H9 (cell line): ENCODE measurements around the gene PID1. TPM values are rescaled to one million over a fixed set of nuclear protein-coding genes. Genes with fewer than 3 reads are reported as not detected.

Source experiments
- DNase-seq: peaks from one replicate; pipeline ENCODE4 v3.0.0-alpha.2; 2017
- H2AFZ ChIP-seq: one replicate; pipeline ENCODE4 v1.6.1; 2013; ENCODE audit warnings: mild to moderate bottlenecking, low read length, control low read depth, moderate library complexity
- H2AK5ac ChIP-seq: 2 replicates; pipeline ENCODE4 v1.6.1; 2013; ENCODE audit warnings: low read length, control low read depth, mixed read lengths; ENCODE audit not compliant: insufficient read length
- H2BK120ac ChIP-seq: one replicate; pipeline ENCODE4 v1.6.1; 2013; ENCODE audit warnings: low read depth, mild to moderate bottlenecking, low read length, control low read depth, inconsistent platforms; ENCODE audit not compliant: poor library complexity, severe bottlenecking
- H2BK12ac ChIP-seq: 2 replicates; pipeline ENCODE4 v1.6.1; 2013; ENCODE audit warnings: low read length, control low read depth, mixed read lengths, low read depth; ENCODE audit not compliant: insufficient read length
- H2BK15ac ChIP-seq: 2 replicates; pipeline ENCODE4 v1.6.1; 2013; ENCODE audit warnings: low read depth, low read length, control low read depth
- H2BK20ac ChIP-seq: one replicate; pipeline ENCODE4 v1.6.1; 2013; ENCODE audit warnings: low read depth, mild to moderate bottlenecking, low read length, control low read depth, inconsistent platforms; ENCODE audit not compliant: poor library complexity, severe bottlenecking
- H2BK5ac ChIP-seq: 2 replicates; pipeline ENCODE4 v1.6.1; 2013; ENCODE audit warnings: low read length, control low read depth, mixed read lengths; ENCODE audit not compliant: insufficient read length
- H3K14ac ChIP-seq: 2 replicates; pipeline ENCODE4 v1.6.1; 2013; ENCODE audit warnings: low read length, control low read depth; ENCODE audit not compliant: insufficient read depth
- H3K18ac ChIP-seq: 2 replicates; pipeline ENCODE4 v1.6.1; 2013; ENCODE audit warnings: low read depth, mild to moderate bottlenecking, mixed read lengths, low read length, control low read depth; ENCODE audit not compliant: insufficient read length
- H3K23ac ChIP-seq: 2 replicates; pipeline ENCODE4 v1.6.1; 2013; ENCODE audit warnings: low read length, control low read depth, mixed read lengths, low read depth; ENCODE audit not compliant: insufficient read length
- H3K23me2 ChIP-seq: 2 replicates; pipeline ENCODE4 v1.6.1; 2013; ENCODE audit warnings: low read depth, mild to moderate bottlenecking, mixed read lengths, low read length, control low read depth; ENCODE audit not compliant: insufficient read length, poor library complexity, severe bottlenecking
- H3K27ac ChIP-seq: 2 replicates; pipeline ENCODE4 v1.5.1; 2013; ENCODE audit warnings: low read length, control low read depth, mixed read lengths, low read depth; ENCODE audit not compliant: insufficient read length
- H3K27me3 ChIP-seq: 2 replicates; pipeline ENCODE4 v1.6.1; 2013; ENCODE audit warnings: low read length, control low read depth, inconsistent platforms; ENCODE audit not compliant: insufficient read depth
- H3K4ac ChIP-seq: 2 replicates; pipeline ENCODE4 v1.6.1; 2013; ENCODE audit warnings: low read depth, mild to moderate bottlenecking, control low read depth, inconsistent platforms, low read length, moderate library complexity
- H3K4me1 ChIP-seq: 2 replicates; pipeline ENCODE4 v1.6.1; 2013; ENCODE audit warnings: low read length, control low read depth, inconsistent platforms; ENCODE audit not compliant: insufficient read depth
- H3K4me2 ChIP-seq: 2 replicates; pipeline ENCODE4 v1.6.1; 2013; ENCODE audit warnings: low read length, control low read depth, mixed read lengths; ENCODE audit not compliant: insufficient read length, insufficient read depth
- H3K56ac ChIP-seq: 2 replicates; pipeline ENCODE4 v1.6.1; 2013; ENCODE audit warnings: low read depth, mild to moderate bottlenecking, mixed read lengths, low read length, control low read depth; ENCODE audit not compliant: insufficient read length
- H3K79me1 ChIP-seq: 2 replicates; pipeline ENCODE4 v1.6.1; 2013; ENCODE audit warnings: low read depth, mild to moderate bottlenecking, moderate library complexity, low read length, control low read depth, inconsistent platforms; ENCODE audit not compliant: insufficient read depth, poor library complexity, severe bottlenecking
- H3K79me2 ChIP-seq: 2 replicates; pipeline ENCODE4 v1.6.1; 2013; ENCODE audit warnings: low read length, control low read depth, inconsistent platforms; ENCODE audit not compliant: insufficient read depth
- H3K9ac ChIP-seq: 2 replicates; pipeline ENCODE4 v1.6.1; 2013; ENCODE audit warnings: low read length, control low read depth, mixed read lengths; ENCODE audit not compliant: insufficient read length; ENCODE audit errors: extremely low read depth
- H3K9me3 ChIP-seq: one replicate; pipeline ENCODE4 v1.6.1; 2013; ENCODE audit warnings: low read depth, low read length, inconsistent platforms; ENCODE audit not compliant: control insufficient read depth
- H3T11ph ChIP-seq: one replicate; pipeline ENCODE4 v1.6.1; 2013; ENCODE audit warnings: mild to moderate bottlenecking, low read length, control low read depth, inconsistent platforms
- H4K20me1 ChIP-seq: one replicate; pipeline ENCODE4 v1.6.1; 2013; ENCODE audit not compliant: control insufficient read depth, insufficient read length, insufficient read depth
- H4K5ac ChIP-seq: 2 replicates; pipeline ENCODE4 v1.6.1; 2013; ENCODE audit warnings: low read depth, mild to moderate bottlenecking, mixed read lengths, low read length, control low read depth; ENCODE audit not compliant: insufficient read length
- H4K8ac ChIP-seq: replicated peaks from 2 replicates; pipeline ENCODE4 v1.6.1; 2013; ENCODE audit warnings: low read length, control low read depth, mixed read lengths, low read depth; ENCODE audit not compliant: insufficient read length
- H4K91ac ChIP-seq: 2 replicates; pipeline ENCODE4 v1.6.1; 2013; ENCODE audit warnings: low read depth, mild to moderate bottlenecking, moderate library complexity, mixed read lengths, low read length, control low read depth; ENCODE audit not compliant: insufficient read length
- H3K27ac Mint-ChIP-seq, 3 experiments: 2 replicates in 2 of 3; 3 replicates in 1 of 3; pipeline ENCODE4 v1.8.0; 2020 to 2021; ENCODE audit warnings: mixed read lengths in 3 of 3, mild to moderate bottlenecking in 1 of 3, moderate library complexity in 1 of 3
- H3K27me3 Mint-ChIP-seq: 2 replicates; pipeline ENCODE4 v1.8.0; 2021; ENCODE audit warnings: low read depth, mild to moderate bottlenecking, moderate library complexity, mixed read lengths
- H3K36me3 Mint-ChIP-seq, 3 experiments: 2 replicates in 2 of 3; 3 replicates in 1 of 3; pipeline ENCODE4 v1.8.0; 2020 to 2021; ENCODE audit warnings: low read depth in 3 of 3, mixed read lengths in 3 of 3; ENCODE audit not compliant: insufficient read depth in 1 of 3
- H3K4me1 Mint-ChIP-seq, 2 experiments: 2 replicates each; pipeline ENCODE4 v1.8.0; 2020; ENCODE audit warnings: mixed read lengths in 2 of 2
- H3K4me3 Mint-ChIP-seq, 2 experiments: 2 replicates in 1 of 2; 3 replicates in 1 of 2; pipeline ENCODE4 v1.8.0; 2020 to 2021; ENCODE audit warnings: mild to moderate bottlenecking in 2 of 2, mixed read lengths in 2 of 2, moderate library complexity in 1 of 2
- H3K9me3 Mint-ChIP-seq, 2 experiments: 2 replicates in 1 of 2; 3 replicates in 1 of 2; pipeline ENCODE4 v1.8.0; 2020; ENCODE audit warnings: mild to moderate bottlenecking in 2 of 2, mixed read lengths in 2 of 2, moderate library complexity in 1 of 2
- WGBS: extraction: QIAGEN DNeasy Blood & Tissue Kit; methylation state at CpG from one replicate; pipeline ENCODE4 v1.1.7; 2013; ENCODE audit warnings: missing lambda C conversion rate, low lambda C conversion rate, mixed read lengths; ENCODE audit not compliant: insufficient read length; ENCODE audit errors: extremely low coverage; 5-methylcytosine and 5-hydroxymethylcytosine counted together
- total RNA-seq: library from RNA; stranded (reverse); gene quantifications from 2 replicates; pipeline ENCODE4 v1.2.1, GENCODE V29; 2021
- TF ChIP-seq, protein P1 (sequence below): fragments of 200-600 bp; sonication (generic); conservative IDR thresholded peaks from 3 replicates; pipeline ENCODE4 v1.8.0; 2021; ENCODE audit warnings: antibody characterized with exemption, mild to moderate bottlenecking

The PID1 gene
- total RNA-seq, 1 experiment from 2014 or later = 1.4 TPM

DNA sequence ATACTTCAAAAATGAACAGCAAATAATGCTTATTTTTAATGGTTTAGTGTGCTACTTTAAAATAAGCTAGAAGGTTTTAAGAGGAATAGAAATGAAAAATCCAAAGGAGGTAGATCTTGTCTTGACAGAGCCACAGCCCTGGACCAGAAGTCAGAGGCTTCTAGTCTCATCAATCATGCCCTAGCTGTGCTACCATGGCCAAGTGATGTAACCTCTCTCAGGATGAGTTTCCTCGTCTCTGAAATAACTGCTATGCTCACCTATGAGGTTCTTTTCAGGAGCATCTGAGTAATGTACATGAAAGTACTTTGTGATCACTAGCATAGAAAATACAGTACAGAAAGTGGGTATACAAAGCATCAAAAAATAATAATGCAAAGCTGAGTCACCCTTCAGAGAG, 248.4 kb downstream of the PID1 start:
- Histone ChIP-seq H2AK5ac (no peak overlapping the region), H3K79me1 (no peaks in the 10 kb centered on the region), H2BK20ac (no peak overlapping the region), H4K91ac (no peak overlapping the region), H3K56ac (no peak overlapping the region), H3K9me3 (no peaks in the 10 kb centered on the region), H3K14ac (no peak overlapping the region), H4K8ac (no peak overlapping the region), H2BK120ac (no peak overlapping the region), H3K23me2 (no peaks in the 10 kb centered on the region), H3K27ac (no peak overlapping the region), H3K9ac (no peak overlapping the region), H3K79me2 (no peaks in the 10 kb centered on the region), H3K18ac (no peak overlapping the region), H2BK12ac (no peak overlapping the region), H4K5ac (no peak overlapping the region), H3K27me3 (no peaks in the 10 kb centered on the region), H2BK5ac (no peak overlapping the region), H3K4me2 (no peak overlapping the region), H3K4me1 (no peaks in the 10 kb centered on the region), H3K4ac (no peak overlapping the region), H4K20me1 (no peaks in the 10 kb centered on the region), H2BK15ac (no peak overlapping the region), H3K23ac (no peak overlapping the region), H3T11ph (no peak overlapping the region), H2AFZ (no peak overlapping the region)
- WGBS = no CpG with 5 or more reads among the region's 1 CpG
- Mint-ChIP-seq H3K27me3 (no peaks in the 10 kb centered on the region), H3K9me3 (no peaks in the 10 kb centered on the region), H3K36me3 (no peaks in the 10 kb centered on the region), H3K4me1 (no peaks in the 10 kb centered on the region), H3K27ac (no peak overlapping the region), H3K4me3 (no peak overlapping the region)
- TF ChIP-seq, protein P1, sequence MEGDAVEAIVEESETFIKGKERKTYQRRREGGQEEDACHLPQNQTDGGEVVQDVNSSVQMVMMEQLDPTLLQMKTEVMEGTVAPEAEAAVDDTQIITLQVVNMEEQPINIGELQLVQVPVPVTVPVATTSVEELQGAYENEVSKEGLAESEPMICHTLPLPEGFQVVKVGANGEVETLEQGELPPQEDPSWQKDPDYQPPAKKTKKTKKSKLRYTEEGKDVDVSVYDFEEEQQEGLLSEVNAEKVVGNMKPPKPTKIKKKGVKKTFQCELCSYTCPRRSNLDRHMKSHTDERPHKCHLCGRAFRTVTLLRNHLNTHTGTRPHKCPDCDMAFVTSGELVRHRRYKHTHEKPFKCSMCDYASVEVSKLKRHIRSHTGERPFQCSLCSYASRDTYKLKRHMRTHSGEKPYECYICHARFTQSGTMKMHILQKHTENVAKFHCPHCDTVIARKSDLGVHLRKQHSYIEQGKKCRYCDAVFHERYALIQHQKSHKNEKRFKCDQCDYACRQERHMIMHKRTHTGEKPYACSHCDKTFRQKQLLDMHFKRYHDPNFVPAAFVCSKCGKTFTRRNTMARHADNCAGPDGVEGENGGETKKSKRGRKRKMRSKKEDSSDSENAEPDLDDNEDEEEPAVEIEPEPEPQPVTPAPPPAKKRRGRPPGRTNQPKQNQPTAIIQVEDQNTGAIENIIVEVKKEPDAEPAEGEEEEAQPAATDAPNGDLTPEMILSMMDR = no peak
- no peak for DNase-seq
